Activated CD4-positive, alpha-beta T cell treated with anti-CD3 and anti-CD28 coated beads for 36 hours (primary cell): Measurements from ENCODE around the gene DEFB128. TPM values are rescaled to one million over a fixed set of nuclear protein-coding genes. Genes with fewer than 3 reads are reported as not detected.
"Not testable (repeated sequence)": the region's sequence is repeated elsewhere in the genome, so short reads cannot be mapped to it uniquely, and the experiment has no call there.

Experiments used
- ATAC-seq: fragments of 200-7000 bp; cut with Tn5 transposase; one replicate; pipeline ENCODE4 v1.10.0; 2021; ENCODE audit warnings: mild to moderate bottlenecking, moderate library complexity
- CTCF ChIA-PET: fragments of 350-600 bp; sonication (Branson Sonifier 250); formaldehyde crosslinking; loops from one replicate; lab custom pipeline; 2021; ENCODE audit warnings: antibody characterized with exemption; lab: Charles Lee
- POLR2A ChIA-PET: fragments of 350-600 bp; sonication (Branson Sonifier 250); formaldehyde crosslinking; loops from one replicate; lab custom pipeline; 2021; ENCODE audit warnings: antibody characterized with exemption, inconsistent platforms; lab: Charles Lee
- DNase-seq: peaks from one replicate; pipeline ENCODE4 v3.0.0-alpha.2; 2020
- H3K27ac Mint-ChIP-seq: one replicate; pipeline ENCODE4 v1.8.0; 2021; ENCODE audit warnings: mixed read lengths
- H3K27me3 Mint-ChIP-seq: one replicate; pipeline ENCODE4 v1.8.0; 2021; ENCODE audit warnings: mixed read lengths
- H3K36me3 Mint-ChIP-seq: one replicate; pipeline ENCODE4 v1.8.0; 2021; ENCODE audit warnings: low read depth, mixed read lengths
- H3K4me1 Mint-ChIP-seq: one replicate; pipeline ENCODE4 v1.8.0; 2021; ENCODE audit warnings: mixed read lengths
- H3K4me3 Mint-ChIP-seq: one replicate; pipeline ENCODE4 v1.8.0; 2021; ENCODE audit warnings: mild to moderate bottlenecking, moderate library complexity, mixed read lengths
- H3K9me3 Mint-ChIP-seq: one replicate; pipeline ENCODE4 v1.8.0; 2021; ENCODE audit warnings: low read depth, mixed read lengths
- intact Hi-C, 2 experiments: fragments of 100-400 bp; cut with DNase I in 1 of 2; cut with micrococcal nuclease in 1 of 2; formaldehyde crosslinking; loops; one replicate each; pipeline versions ENCODE4 v1.14.2 to v1.15.1; 2022 to 2024; cut with DNase I, micrococcal nuclease
- total RNA-seq, 2 experiments: library from RNA; stranded (reverse); gene quantifications; one replicate each; pipeline ENCODE4 v1.2.3, GENCODE V29; 2021

Gene DEFB128
- total RNA-seq: not detected

GRCh38 chr20:189611-190010 lies at the start of gene DEFB128:
Gene DEFB128 (minus strand): TSS chr20:189711. CDS start chr20:189623, 88 bp downstream.
- ATAC-seq (no peak), DNase-seq (no peak)
- CTCF ChIA-PET: no interaction called here
- Mint-ChIP-seq H3K4me1 (no peaks in the 10 kb centered on the region), H3K36me3 (no peaks in the 10 kb centered on the region), H3K27me3 (peaks cover 23% of the 10 kb centered on the region), H3K9me3 (peaks cover 5% of the 10 kb centered on the region), H3K27ac (no peak within 1 kb of the TSS), H3K4me3 (no peak within 1 kb of the TSS)
- intact Hi-C loops: no loop called here
- POLR2A ChIA-PET: no interaction called here

GRCh38 chr20:237929-238328 lies 48.4 kb upstream of the DEFB128 start:
- intact Hi-C loops: loop anchor here in 1 of 2 experiments (1.0 kb wide), 1 partner anchor 29 kb away; no protein-coding TSS in a partner anchor
- Mint-ChIP-seq H3K27ac (peak overlapping the region; percentile 85), H3K9me3 (no peaks in the 10 kb centered on the region), H3K36me3 (no peaks in the 10 kb centered on the region), H3K4me3 (peak overlapping the region; percentile 57), H3K27me3 (no peaks in the 10 kb centered on the region), H3K4me1 (peaks cover 28% of the 10 kb centered on the region)
- POLR2A ChIA-PET: interaction anchor here (1.0 kb wide), 1 partner anchor 408 kb away, joined by 3 read pairs; no protein-coding TSS in a partner anchor
- DNase-seq (no peak), ATAC-seq (peak; percentile 89)
- CTCF ChIA-PET: interaction anchor here (0.8 to 2.4 kb wide), 6 partner anchors 9 to 164 kb away, joined by 3 to 17 read pairs (median 6); no protein-coding TSS in a partner anchor

- peak; percentile 63 for DNase-seq
- CTCF ChIA-PET: interaction anchor here (0.8 to 2.4 kb wide), 6 partner anchors 10 to 163 kb away, joined by 3 to 17 read pairs (median 6); no protein-coding TSS in a partner anchor
- Mint-ChIP-seq H3K9me3 (no peaks in the 10 kb centered on the region), H3K4me1 (peaks cover 28% of the 10 kb centered on the region), H3K4me3 (peak overlapping the region; percentile 57), H3K36me3 (no peaks in the 10 kb centered on the region), H3K27me3 (no peaks in the 10 kb centered on the region), H3K27ac (peak overlapping the region; percentile 85)
- peak; percentile 78 for ATAC-seq
- intact Hi-C loops: no loop called here
- POLR2A ChIA-PET: interaction anchor here (1.0 kb wide), 1 partner anchor 408 kb away, joined by 3 read pairs; no protein-coding TSS in a partner anchor
Observed at GRCh38 chr20:237489-237888, 48.0 kb upstream of the DEFB128 start.

GRCh38 chr20:235891-236290 lies 46.4 kb upstream of the DEFB128 start:
- H3K27ac Mint-ChIP-seq: no peak overlapping the region
- no peak overlapping the region for H3K4me3 Mint-ChIP-seq
- ATAC-seq (no peak), DNase-seq (no peak)
- H3K36me3 Mint-ChIP-seq: no peaks in the 10 kb centered on the region
- H3K9me3 Mint-ChIP-seq: no peaks in the 10 kb centered on the region
- intact Hi-C loops: no loop called here
- H3K27me3 Mint-ChIP-seq: no peaks in the 10 kb centered on the region
- CTCF ChIA-PET: interaction anchor here (0.6 kb wide), 1 partner anchor 313 kb away, joined by 3 read pairs; no protein-coding TSS in a partner anchor
- POLR2A ChIA-PET: no interaction called here
- peaks cover 28% of the 10 kb centered on the region for H3K4me1 Mint-ChIP-seq

- intact Hi-C loops: no loop called here
- POLR2A ChIA-PET: interaction anchor here (0.6 kb wide), 2 partner anchors 20 to 130 kb away, joined by 3 to 4 read pairs; no protein-coding TSS in a partner anchor
- no peak overlapping the region for H3K4me3 Mint-ChIP-seq
- no peaks in the 10 kb centered on the region for H3K36me3 Mint-ChIP-seq
- peaks cover 2% of the 10 kb centered on the region for H3K9me3 Mint-ChIP-seq
- no peaks in the 10 kb centered on the region for H3K27me3 Mint-ChIP-seq
- ATAC-seq (peak; percentile 19), DNase-seq (no peak)
- peaks cover 19% of the 10 kb centered on the region for H3K4me1 Mint-ChIP-seq
- H3K27ac Mint-ChIP-seq: no peak overlapping the region
- CTCF ChIA-PET: interaction anchor here (0.9 to 1.3 kb wide), 2 partner anchors 10 to 38 kb away, joined by 3 to 4 read pairs; no protein-coding TSS in a partner anchor
Observed at GRCh38 chr20:227439-228105, 38.1 kb upstream of the DEFB128 start.

GRCh38 chr20:226958-227357 lies 37.4 kb upstream of the DEFB128 start, which contains the start of gene DEFB129:
Gene DEFB129 (plus strand): TSS chr20:227258. CDS start chr20:227289, 31 bp downstream.
- ATAC-seq: no peak
- no peak for DNase-seq
- Mint-ChIP-seq H3K27ac (no peak within 1 kb of the TSS), H3K4me1 (peaks cover 19% of the 10 kb centered on the region), H3K27me3 (no peaks in the 10 kb centered on the region), H3K36me3 (no peaks in the 10 kb centered on the region), H3K4me3 (no peak within 1 kb of the TSS), H3K9me3 (peaks cover 2% of the 10 kb centered on the region)
- intact Hi-C loops: no loop called here
- ChIA-PET CTCF (interaction anchor here (1.2 kb wide), 2 partner anchors 10 to 40 kb away, joined by 3 to 4 read pairs; no protein-coding TSS in a partner anchor), POLR2A (no interaction called here)

GRCh38 chr20:225879-226278 lies 36.4 kb upstream of the DEFB128 start:
- H3K4me3 Mint-ChIP-seq, ATAC-seq, H3K9me3 Mint-ChIP-seq, DNase-seq, POLR2A ChIA-PET, intact Hi-C loops, H3K36me3 Mint-ChIP-seq, H3K27ac Mint-ChIP-seq, H3K27me3 Mint-ChIP-seq: not testable (repeated sequence)
- CTCF ChIA-PET: interaction anchor here (1.2 to 2.0 kb wide), 4 partner anchors 9 to 41 kb away, joined by 3 to 9 read pairs (median 4); no protein-coding TSS in a partner anchor
- peaks cover 19% of the 10 kb centered on the region for H3K4me1 Mint-ChIP-seq

GRCh38 chr20:221258-221830 lies 31.8 kb upstream of the DEFB128 start:
- DNase-seq: no peak
- Mint-ChIP-seq H3K27me3 (peaks cover 10% of the 10 kb centered on the region), H3K9me3 (peaks cover 2% of the 10 kb centered on the region), H3K4me3 (no peak overlapping the region), H3K4me1 (peaks cover 4% of the 10 kb centered on the region), H3K27ac (no peak overlapping the region), H3K36me3 (no peaks in the 10 kb centered on the region)
- ATAC-seq: no peak
- POLR2A ChIA-PET: no interaction called here
- CTCF ChIA-PET: no interaction called here
- intact Hi-C loops: no loop called here

- H3K4me3 Mint-ChIP-seq: no peak overlapping the region
- DNase-seq (no peak), ATAC-seq (peak; percentile 44)
- POLR2A ChIA-PET: no interaction called here
- CTCF ChIA-PET: interaction anchor here (0.7 to 2.2 kb wide), 6 partner anchors 28 to 300 kb away, joined by 3 to 9 read pairs (median 4); no protein-coding TSS in a partner anchor
- peaks cover 10% of the 10 kb centered on the region for H3K27me3 Mint-ChIP-seq
- no peaks in the 10 kb centered on the region for H3K9me3 Mint-ChIP-seq
- no peaks in the 10 kb centered on the region for H3K4me1 Mint-ChIP-seq
- H3K36me3 Mint-ChIP-seq: no peaks in the 10 kb centered on the region
- no peak overlapping the region for H3K27ac Mint-ChIP-seq
- intact Hi-C loops: no loop called here
Observed at GRCh38 chr20:219290-220115, 30.0 kb upstream of the DEFB128 start.

- Mint-ChIP-seq H3K4me3 (no peak overlapping the region), H3K9me3 (no peaks in the 10 kb centered on the region), H3K27ac (no peak overlapping the region), H3K36me3 (no peaks in the 10 kb centered on the region), H3K4me1 (no peaks in the 10 kb centered on the region), H3K27me3 (peaks cover 14% of the 10 kb centered on the region)
- POLR2A ChIA-PET: interaction anchor here (0.6 kb wide), 1 partner anchor 275 kb away, joined by 3 read pairs; no protein-coding TSS in a partner anchor
- ATAC-seq (no peak), DNase-seq (no peak)
- CTCF ChIA-PET: interaction anchor here (1.0 to 2.4 kb wide), 3 partner anchors 9 to 113 kb away, joined by 3 to 13 read pairs (median 4); partner anchors contain the start of gene DEFB129
- intact Hi-C loops: no loop called here
Observed at GRCh38 chr20:217266-217665, 27.8 kb upstream of the DEFB128 start.
